DMS153 treated with DMSO at 0.1 percent for 48 hours (cell line): ENCODE results near the gene SPCS2.
"Not testable (repeated sequence)": the region's sequence is repeated elsewhere in the genome, so short reads cannot be mapped to it uniquely, and the experiment has no call there.

Experiments
- DNase-seq: peaks from one replicate; lab custom pipeline; 2025; ENCODE audit not compliant: unreplicated experiment; lab: John Stamatoyannopoulos, UW

Gene SPCS2

GRCh38 chr11:74992852-74993251 is 43.8 kb downstream of the SPCS2 start:
- DNase-seq, result no peak

GRCh38 chr11:75000975-75001354 is 51.9 kb downstream of the SPCS2 start:
- DNase-seq, result no peak

GRCh38 chr11:75001686-75002085 is 52.6 kb downstream of the SPCS2 start:
- DNase-seq, result no peak

GRCh38 chr11:75002516-75002915 is 53.5 kb downstream of the SPCS2 start:
- DNase-seq, result no peak

- DNase-seq, result no peak
Observed at GRCh38 chr11:75004215-75004614, 55.1 kb downstream of the SPCS2 start.

- DNase-seq, result no peak
Observed at GRCh38 chr11:75011357-75011756, 62.3 kb downstream of the SPCS2 start.

GRCh38 chr11:75011872-75012271 is 62.8 kb downstream of the SPCS2 start:
- DNase-seq, result no peak

GRCh38 chr11:75013051-75013450 is 64.0 kb downstream of the SPCS2 start:
- DNase-seq, result no peak

GRCh38 chr11:75014129-75014528 is 65.1 kb downstream of the SPCS2 start:
- DNase-seq, result no peak

GRCh38 chr11:75019200-75019599 is 70.1 kb downstream of the SPCS2 start:
- not testable (repeated sequence) for DNase-seq

- not testable (repeated sequence) for DNase-seq
Observed at GRCh38 chr11:75020328-75020727, 71.3 kb downstream of the SPCS2 start.

- DNase-seq, result no peak
Observed at GRCh38 chr11:75022296-75022695, 73.2 kb downstream of the SPCS2 start.

GRCh38 chr11:75022759-75023396 is 73.8 kb downstream of the SPCS2 start:
- DNase-seq, result peak; percentile 35

- no peak for DNase-seq
Observed at GRCh38 chr11:75023446-75024067, 74.5 kb downstream of the SPCS2 start.

- no peak for DNase-seq
Observed at GRCh38 chr11:75024068-75024449, 75.0 kb downstream of the SPCS2 start.

GRCh38 chr11:75024764-75025211 is 75.7 kb downstream of the SPCS2 start:
- DNase-seq, result no peak

GRCh38 chr11:75025561-75025960 is 76.5 kb downstream of the SPCS2 start:
- DNase-seq, result no peak

- DNase-seq, result no peak
Observed at GRCh38 chr11:75028321-75028720, 79.3 kb downstream of the SPCS2 start.
